ENCODE results near the gene PMEPA1. TPM values are rescaled to one million over a fixed set of nuclear protein-coding genes. Genes with fewer than 3 reads are reported as not detected.

The PMEPA1 gene
- total RNA-seq, 1 experiment from 2014 or later, result 17.8 TPM

DNA sequence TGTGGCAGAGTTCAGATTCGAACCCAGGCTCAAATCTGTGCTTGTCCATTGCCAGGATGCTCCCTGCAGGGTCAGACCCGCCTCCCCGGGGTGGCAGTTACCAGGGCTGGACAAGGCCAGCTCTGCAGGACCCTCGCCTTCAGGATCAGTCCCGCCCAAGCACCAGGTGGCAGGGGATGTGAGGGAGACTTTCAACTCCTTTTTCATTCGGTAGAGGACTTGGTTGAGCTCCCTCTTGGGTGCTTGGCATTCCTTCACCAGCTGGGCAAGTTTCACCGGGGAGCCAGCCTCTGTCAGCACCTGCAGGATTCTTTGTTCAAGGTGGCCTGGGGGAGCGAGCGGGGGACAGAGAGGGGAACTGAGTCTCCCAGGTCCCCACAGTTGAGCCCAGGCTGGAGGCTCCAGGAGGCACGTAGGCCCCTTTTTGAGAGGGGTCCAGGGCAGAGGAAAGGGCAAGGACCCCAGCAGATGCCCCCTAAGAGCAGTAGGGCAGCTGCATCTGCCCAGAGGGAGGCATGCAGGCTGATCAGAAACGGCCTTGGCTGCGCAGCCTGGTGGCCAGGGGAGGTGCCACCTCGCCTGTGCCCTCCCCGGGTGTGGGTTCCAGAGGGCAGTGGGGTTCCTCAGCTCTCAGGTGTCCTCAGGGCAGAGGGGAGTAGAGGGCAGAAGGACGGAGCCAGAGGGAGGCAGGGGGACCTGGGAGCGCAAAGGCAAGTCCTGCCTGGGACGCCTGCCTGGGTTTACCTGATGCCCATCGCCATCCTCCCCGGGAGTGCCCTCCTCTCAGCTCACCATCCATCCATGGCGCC lies 93.5 kb downstream of the PMEPA1 start:
- DNase-seq, result peak; percentile 35
- Histone ChIP-seq H3K4me3 (ENCODE audit: insufficient read depth, low read depth, low read length) (no peak overlapping the region), H3K27me3 (ENCODE audit: control insufficient read depth, insufficient read depth, low read length) (no peaks in the 10 kb centered on the region), H3K36me3 (replicated peaks; ENCODE audit: control insufficient read depth, insufficient read depth, low read length) (no peaks in the 10 kb centered on the region)

DNA sequence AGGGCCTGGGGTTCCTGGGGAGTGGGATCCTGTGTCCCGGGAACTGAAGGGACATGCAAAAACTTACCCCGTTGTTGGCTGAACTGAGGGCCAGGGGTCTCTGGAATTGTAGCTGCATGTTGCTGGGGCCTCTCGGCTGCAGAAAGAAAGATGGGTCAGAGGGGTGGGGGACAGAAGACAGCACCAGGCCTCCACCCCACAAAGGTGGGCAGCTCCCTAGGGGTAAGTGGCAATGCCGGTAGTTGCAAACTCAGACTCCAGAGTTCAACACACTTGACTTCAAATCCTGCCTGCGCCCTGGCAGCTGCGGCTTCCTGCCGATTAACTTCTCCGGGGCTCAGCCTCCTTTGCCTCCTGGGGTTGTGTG lies 94.4 kb downstream of the PMEPA1 start:
- no peaks in the 10 kb centered on the region for H3K27me3 ChIP-seq (ENCODE audit: control insufficient read depth, insufficient read depth, low read length)
- H3K36me3 ChIP-seq (replicated peaks; ENCODE audit: control insufficient read depth, insufficient read depth, low read length), result no peaks in the 10 kb centered on the region
- H3K4me3 ChIP-seq (ENCODE audit: insufficient read depth, low read depth, low read length), result no peak overlapping the region
- DNase-seq, result no peak

DNA sequence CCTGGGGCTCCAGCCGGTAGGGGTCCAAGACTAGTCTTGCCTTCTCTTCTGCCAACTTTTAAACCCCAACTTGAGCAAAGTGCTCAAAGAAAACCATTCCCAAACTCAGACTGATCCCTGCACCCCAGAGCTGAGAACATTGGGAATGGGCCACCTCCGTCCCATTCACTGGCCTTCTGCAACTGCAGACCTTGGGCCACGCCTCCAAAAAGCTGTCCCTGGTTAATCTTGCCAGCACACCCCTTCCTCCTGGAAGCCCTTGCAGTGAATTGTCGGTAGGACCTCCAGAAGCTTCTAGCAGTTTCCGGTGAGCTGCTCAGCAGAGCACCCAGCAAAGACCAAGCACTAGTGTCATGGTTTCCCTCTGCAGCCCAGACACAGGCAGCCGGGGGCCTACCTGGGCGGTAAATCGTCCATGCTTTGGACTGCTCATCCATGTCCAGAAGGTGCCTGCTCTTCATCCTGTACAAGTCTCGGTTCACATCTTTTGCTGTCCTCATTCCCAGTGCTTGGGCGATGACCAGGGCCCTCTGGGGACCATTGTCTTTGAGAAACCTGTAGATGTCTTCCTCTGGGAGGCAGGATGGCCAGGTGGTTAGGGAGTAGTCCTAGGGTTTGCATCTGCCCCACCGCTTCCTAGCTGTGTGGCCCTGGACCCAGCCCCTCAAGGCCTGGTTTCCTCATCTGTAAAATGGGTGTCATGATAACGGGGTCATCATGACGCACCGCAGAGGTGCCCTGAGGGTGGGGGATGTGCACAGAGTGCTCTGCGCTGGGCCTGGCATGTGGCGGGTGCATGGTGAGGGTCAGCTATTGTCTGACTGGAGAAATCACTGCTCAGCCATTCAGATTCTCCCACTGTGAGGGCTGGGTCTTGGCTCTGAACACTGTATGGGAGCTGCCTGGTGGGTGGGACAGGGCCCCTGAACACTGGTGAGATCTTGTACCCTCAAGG lies 95.0 kb downstream of the PMEPA1 start:
- no peak overlapping the region for H3K4me3 ChIP-seq (ENCODE audit: insufficient read depth, low read depth, low read length)
- H3K27me3 ChIP-seq (ENCODE audit: control insufficient read depth, insufficient read depth, low read length), result no peaks in the 10 kb centered on the region
- no peaks in the 10 kb centered on the region for H3K36me3 ChIP-seq (replicated peaks; ENCODE audit: control insufficient read depth, insufficient read depth, low read length)
- no peak for DNase-seq

DNA sequence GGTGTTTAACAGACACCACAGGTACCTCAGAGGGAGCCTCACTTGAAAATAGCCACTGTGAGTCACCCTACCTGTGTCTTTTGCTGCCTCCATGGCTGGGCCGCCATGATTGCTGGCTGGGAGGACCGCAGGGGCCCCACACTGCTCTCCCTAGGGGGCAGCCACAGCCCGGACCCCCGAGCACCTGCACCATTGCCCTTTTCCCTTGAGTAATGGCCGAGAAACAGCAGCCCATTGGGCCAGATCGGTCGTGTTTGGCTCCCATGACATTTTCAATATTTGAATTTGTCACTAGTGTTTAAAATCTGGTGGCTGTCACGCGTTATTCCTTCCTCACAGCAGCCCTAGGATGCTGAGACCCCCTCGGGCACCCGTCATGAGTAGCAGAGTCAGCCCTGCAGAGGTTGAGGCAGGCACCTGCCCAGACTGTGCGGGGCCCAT lies 96.3 kb downstream of the PMEPA1 start:
- H3K27me3 ChIP-seq (ENCODE audit: control insufficient read depth, insufficient read depth, low read length), result no peaks in the 10 kb centered on the region
- no peak for DNase-seq
- H3K36me3 ChIP-seq (replicated peaks; ENCODE audit: control insufficient read depth, insufficient read depth, low read length), result no peaks in the 10 kb centered on the region
- H3K4me3 ChIP-seq (ENCODE audit: insufficient read depth, low read depth, low read length), result no peak overlapping the region

DNA sequence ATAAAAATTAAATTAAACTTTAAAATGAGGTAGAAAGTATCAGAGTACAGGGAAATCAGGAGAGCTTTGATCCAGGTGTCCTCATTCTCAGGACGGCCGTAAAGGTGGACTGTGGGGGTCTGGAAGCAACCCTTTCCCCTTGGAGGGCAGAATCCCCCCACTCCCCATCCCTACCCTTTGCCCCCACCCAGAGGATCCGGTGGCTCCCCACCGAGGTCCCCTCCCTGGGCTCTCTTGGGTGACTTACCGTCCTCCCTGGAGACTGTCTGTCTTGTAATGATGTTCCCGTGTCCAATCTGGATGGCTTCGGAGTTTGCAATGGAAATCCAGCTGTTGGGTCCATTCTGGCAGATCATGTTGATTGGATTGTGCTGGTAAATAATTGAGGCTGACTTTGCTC lies 96.9 kb downstream of the PMEPA1 start:
- H3K36me3 ChIP-seq (replicated peaks; ENCODE audit: control insufficient read depth, insufficient read depth, low read length), result no peaks in the 10 kb centered on the region
- peak; percentile 13 for DNase-seq
- no peak overlapping the region for H3K4me3 ChIP-seq (ENCODE audit: insufficient read depth, low read depth, low read length)

DNA sequence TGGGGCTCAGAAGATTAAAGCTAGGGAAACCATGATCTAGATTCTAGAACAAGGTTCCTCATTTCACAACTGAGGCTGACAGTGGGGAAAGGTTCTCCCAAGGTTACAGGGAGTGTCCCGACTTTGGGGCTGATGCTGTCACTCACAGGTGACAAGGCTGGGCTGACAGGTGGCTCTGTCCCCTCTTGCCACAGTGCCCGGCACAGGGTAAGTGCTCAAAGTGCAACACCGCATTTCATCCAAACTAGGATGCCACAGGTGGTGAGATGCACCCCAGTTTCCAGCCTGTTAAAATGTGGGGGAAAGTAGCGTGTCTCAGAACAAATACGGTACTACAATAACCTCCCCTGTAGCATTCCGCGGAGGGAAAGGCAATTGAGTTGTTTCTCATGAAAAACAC lies 97.4 kb downstream of the PMEPA1 start:
- no peaks in the 10 kb centered on the region for H3K36me3 ChIP-seq (replicated peaks; ENCODE audit: control insufficient read depth, insufficient read depth, low read length)
- H3K27me3 ChIP-seq (ENCODE audit: control insufficient read depth, insufficient read depth, low read length), result no peaks in the 10 kb centered on the region
- no peak overlapping the region for H3K4me3 ChIP-seq (ENCODE audit: insufficient read depth, low read depth, low read length)
- DNase-seq, result peak; percentile 14

More for the DNA sequence above, 96.9 kb downstream of the PMEPA1 start:
- no peaks in the 10 kb centered on the region for H3K27me3 ChIP-seq (ENCODE audit: control insufficient read depth, insufficient read depth, low read length)

DNA sequence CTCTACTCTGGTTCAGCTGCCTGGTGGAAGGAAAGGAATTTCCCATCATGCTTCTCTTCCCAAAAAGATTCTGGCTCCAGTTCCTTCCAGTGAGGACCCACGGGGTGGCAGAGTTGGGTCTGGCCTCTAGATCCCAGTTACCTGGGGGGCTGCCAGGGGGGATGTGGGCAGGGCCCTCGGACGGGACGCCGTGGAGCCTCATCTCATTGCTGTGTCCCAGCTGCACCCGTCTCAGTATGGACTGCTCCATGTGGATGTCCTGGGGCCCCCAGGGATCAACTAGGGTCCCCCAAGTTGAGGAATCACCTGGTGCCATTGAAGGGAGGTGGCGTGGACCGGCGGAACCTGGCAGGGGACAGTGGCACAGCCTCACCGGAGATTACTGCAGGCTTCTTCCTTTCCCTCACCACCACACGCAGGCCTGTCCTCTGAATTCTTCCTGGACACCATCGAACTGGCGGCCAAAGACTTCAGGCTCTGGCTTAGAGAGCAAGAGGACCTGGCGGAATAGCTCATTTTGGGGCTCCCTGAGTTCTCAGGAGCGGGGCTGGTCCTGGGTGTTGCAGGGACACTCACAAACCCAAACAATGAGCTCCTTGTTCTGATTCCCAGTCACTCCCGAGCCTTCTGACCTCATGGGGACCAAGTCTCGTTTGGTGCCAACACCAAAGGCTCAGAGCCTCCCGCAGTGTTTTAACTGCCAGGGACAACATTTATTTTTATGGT lies 98.1 kb downstream of the PMEPA1 start:
- Histone ChIP-seq H3K4me3 (ENCODE audit: insufficient read depth, low read depth, low read length) (no peak overlapping the region), H3K27me3 (ENCODE audit: control insufficient read depth, insufficient read depth, low read length) (no peaks in the 10 kb centered on the region), H3K36me3 (replicated peaks; ENCODE audit: control insufficient read depth, insufficient read depth, low read length) (no peaks in the 10 kb centered on the region)
- DNase-seq, result peak; percentile 36

DNA sequence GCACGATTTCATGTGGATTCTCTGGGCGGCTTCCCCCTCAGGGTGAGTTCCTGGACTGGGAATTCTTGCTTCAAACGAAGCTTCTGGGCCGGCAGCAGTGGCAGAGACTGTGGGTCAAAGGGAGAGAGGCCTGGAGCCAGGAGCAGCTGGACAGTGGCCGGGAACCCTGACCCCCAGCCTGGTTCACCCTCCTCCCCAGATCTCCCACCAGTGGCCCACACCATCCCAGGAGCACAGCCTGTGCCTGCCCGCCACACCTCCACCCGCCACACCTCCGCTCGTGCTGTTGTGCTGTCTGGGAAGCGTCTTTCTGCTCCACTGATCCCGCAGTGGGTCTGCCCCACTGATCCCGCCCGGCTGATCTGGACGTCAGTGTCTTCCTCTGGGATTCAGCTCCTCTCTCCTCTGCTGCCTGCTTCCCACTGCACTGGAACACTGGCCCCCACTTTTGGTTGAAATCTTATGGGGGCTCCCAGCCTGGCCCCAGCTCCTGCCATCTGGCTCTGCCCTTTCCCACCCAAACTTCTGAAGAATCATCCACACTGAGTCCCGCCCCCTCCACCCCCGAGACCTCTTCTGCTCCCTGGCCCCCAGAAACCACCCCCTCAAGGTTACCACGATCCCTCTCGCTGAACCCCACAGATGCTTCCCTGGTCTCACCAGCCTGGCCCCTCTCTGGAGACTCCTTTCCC lies 99.4 kb downstream of the PMEPA1 start:
- no peaks in the 10 kb centered on the region for H3K36me3 ChIP-seq (replicated peaks; ENCODE audit: control insufficient read depth, insufficient read depth, low read length)
- no peaks in the 10 kb centered on the region for H3K27me3 ChIP-seq (ENCODE audit: control insufficient read depth, insufficient read depth, low read length)
- DNase-seq, result peak; percentile 49
- H3K4me3 ChIP-seq (ENCODE audit: insufficient read depth, low read depth, low read length), result no peak overlapping the region

DNA sequence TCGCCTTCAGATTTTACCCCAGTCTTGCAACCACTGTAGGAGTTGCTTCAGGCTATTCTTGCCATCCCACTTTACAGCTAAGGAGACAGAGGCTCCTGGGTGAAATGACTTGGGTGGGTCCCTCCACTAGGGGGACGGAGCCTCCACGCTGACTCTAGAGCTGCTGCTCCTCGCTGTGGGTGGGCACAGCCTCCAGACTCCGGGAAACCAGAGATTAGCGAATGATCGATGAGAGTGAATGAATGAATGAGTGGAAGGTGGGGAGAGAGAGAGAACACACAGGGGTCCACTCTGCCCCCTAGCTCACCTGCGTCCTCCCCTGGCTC lies 100.0 kb downstream of the PMEPA1 start:
- no peaks in the 10 kb centered on the region for H3K27me3 ChIP-seq (ENCODE audit: control insufficient read depth, insufficient read depth, low read length)
- H3K36me3 ChIP-seq (replicated peaks; ENCODE audit: control insufficient read depth, insufficient read depth, low read length), result no peaks in the 10 kb centered on the region
- no peak overlapping the region for H3K4me3 ChIP-seq (ENCODE audit: insufficient read depth, low read depth, low read length)
- DNase-seq, result peak; percentile 75

DNA sequence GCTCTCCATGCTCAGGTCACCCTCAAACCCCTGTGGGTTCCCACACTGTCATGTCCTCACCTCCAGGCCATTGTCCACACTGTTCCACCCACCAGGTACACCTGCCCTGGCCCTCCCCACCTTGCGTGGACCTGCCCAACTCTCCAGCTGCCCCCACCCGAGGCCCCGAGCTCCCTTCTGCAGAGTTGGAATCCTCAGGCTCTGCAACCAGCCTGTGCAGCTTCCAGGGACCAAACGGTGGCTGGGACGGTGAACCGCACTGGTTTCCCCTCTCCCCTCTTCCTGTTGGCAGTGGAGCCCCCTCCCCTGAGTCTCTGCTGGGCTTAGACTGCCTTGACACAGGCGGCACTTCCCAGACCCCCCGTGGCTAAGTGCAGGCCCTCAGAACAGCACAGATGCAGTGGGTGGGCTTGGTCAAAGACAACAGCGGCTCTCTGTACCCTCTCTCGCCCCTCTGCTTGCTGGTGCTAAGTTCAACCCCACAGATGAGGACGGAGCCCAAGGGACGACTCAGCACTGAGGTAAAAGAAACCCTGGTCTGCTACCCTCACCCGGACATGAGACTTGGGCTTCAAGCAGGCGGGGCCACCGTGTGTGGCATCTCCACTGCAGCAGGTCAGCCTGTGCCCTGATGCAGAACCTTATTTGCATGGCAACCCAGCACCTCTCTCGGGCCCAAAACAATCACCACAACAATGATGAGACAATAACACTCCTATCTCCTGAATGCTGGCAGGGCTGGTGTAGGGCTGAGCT lies 100.6 kb downstream of the PMEPA1 start:
- Histone ChIP-seq H3K4me3 (ENCODE audit: insufficient read depth, low read depth, low read length) (no peak overlapping the region), H3K36me3 (replicated peaks; ENCODE audit: control insufficient read depth, insufficient read depth, low read length) (no peaks in the 10 kb centered on the region), H3K27me3 (ENCODE audit: control insufficient read depth, insufficient read depth, low read length) (no peaks in the 10 kb centered on the region)
- no peak for DNase-seq

DNA sequence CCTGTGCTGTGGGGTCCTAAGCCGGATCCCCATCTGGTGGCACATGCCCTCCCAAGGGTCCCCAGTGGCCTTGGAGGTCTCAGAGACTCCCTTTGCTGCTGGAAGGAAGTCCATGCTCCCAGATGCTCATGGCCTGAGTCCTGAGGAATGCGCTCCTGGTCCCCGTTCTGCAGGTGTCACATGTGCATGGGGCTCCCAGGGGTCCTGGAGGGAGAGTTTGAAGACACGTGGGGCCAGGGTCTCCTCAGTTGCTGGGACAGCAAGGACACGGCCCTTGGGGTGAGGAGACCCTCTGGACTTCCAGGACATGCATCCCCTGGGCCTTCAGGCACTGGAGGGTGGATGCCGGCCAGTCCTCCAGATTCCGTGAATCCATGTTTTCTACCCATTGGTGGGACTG lies 101.3 kb downstream of the PMEPA1 start:
- no peak overlapping the region for H3K4me3 ChIP-seq (ENCODE audit: insufficient read depth, low read depth, low read length)
- H3K36me3 ChIP-seq (replicated peaks; ENCODE audit: control insufficient read depth, insufficient read depth, low read length), result no peaks in the 10 kb centered on the region
- no peaks in the 10 kb centered on the region for H3K27me3 ChIP-seq (ENCODE audit: control insufficient read depth, insufficient read depth, low read length)
- no peak for DNase-seq

DNA sequence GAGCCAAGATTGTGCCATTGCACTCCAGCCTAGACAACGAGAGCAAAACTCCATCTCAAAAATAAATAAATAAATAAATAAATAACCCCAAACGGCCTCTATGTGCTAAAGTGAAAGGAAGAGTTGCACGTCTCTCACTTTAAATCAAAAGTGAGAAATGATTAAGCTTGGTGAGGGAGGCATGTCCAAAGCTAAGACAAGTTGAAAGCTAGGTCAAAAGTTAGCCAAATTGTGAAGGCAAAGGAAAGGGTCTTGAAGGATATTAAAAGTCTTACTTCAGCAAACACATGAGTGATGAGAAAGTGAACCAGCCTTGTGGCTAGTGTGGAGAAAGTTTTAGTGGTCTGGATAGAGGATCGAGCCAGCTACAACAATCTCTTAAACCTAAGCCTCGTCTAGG lies 103.9 kb downstream of the PMEPA1 start:
- Histone ChIP-seq H3K4me3 (ENCODE audit: insufficient read depth, low read depth, low read length) (no peak overlapping the region), H3K27me3 (ENCODE audit: control insufficient read depth, insufficient read depth, low read length) (no peaks in the 10 kb centered on the region), H3K36me3 (replicated peaks; ENCODE audit: control insufficient read depth, insufficient read depth, low read length) (no peaks in the 10 kb centered on the region)
- no peak for DNase-seq

DNA sequence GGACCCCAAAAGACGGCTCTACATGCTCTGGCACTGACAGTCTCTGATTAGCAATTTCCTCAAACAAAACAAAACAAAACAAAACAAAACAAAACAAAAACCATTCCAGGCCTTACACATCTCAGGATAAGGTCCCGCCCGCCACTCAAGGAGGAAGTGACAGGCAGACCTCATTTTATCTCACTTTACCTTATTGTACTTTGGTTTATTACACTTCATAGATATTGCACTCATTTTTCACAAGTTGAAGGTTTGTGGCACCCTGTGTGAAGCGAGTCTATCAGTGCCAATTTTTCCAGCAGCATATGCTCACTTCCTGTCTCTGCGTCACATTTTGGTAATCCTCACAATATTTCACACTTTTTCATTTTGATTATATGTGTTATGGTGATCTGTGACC lies 104.8 kb downstream of the PMEPA1 start:
- H3K27me3 ChIP-seq (ENCODE audit: control insufficient read depth, insufficient read depth, low read length), result no peaks in the 10 kb centered on the region
- no peak overlapping the region for H3K4me3 ChIP-seq (ENCODE audit: insufficient read depth, low read depth, low read length)
- no peaks in the 10 kb centered on the region for H3K36me3 ChIP-seq (replicated peaks; ENCODE audit: control insufficient read depth, insufficient read depth, low read length)
- no peak for DNase-seq

Measured in H7 (cell line).